LNCaP clone FGC (cell line): ENCODE data around the gene ANO2.

ENCODE experiments used
- DNase-seq: peaks from one replicate; pipeline ENCODE4 v3.0.0-alpha.2; 2011; ENCODE audit warnings: low read depth
- H3K4me3 ChIP-seq: 2 replicates; pipeline ENCODE4 v1.5.1; 2011; ENCODE audit warnings: mild to moderate bottlenecking, low read depth, low read length, control low read depth
- CTCF ChIP-seq: IDR thresholded peaks from 2 replicates; pipeline ENCODE4 v1.5.1; 2012; ENCODE audit warnings: mild to moderate bottlenecking; ENCODE audit not compliant: control insufficient read depth, insufficient read depth; ENCODE audit errors: extremely low read depth

The ANO2 gene

GRCh38 chr12:5921027-5921909, 23.8 kb downstream of the ANO2 start:
- TF ChIP-seq CTCF = no peak
- H3K4me3 ChIP-seq = no peak overlapping the region
- DNase-seq = no peak

- no peak for TF ChIP-seq CTCF
- H3K4me3 ChIP-seq = no peak overlapping the region
- DNase-seq = no peak
Observed at GRCh38 chr12:5916785-5917290, 28.2 kb downstream of the ANO2 start.

- DNase-seq = no peak
- TF ChIP-seq CTCF = no peak
- H3K4me3 ChIP-seq = no peak overlapping the region
Observed at GRCh38 chr12:5915511-5915910, 29.5 kb downstream of the ANO2 start.

- TF ChIP-seq CTCF = no peak
- no peak for DNase-seq
- H3K4me3 ChIP-seq = no peak overlapping the region
Observed at GRCh38 chr12:5914387-5915149, 30.5 kb downstream of the ANO2 start.

- no peak for DNase-seq
- H3K4me3 ChIP-seq = no peak overlapping the region
- no peak for TF ChIP-seq CTCF
Observed at GRCh38 chr12:5913387-5913786, 31.7 kb downstream of the ANO2 start.

GRCh38 chr12:5912437-5913334, 32.4 kb downstream of the ANO2 start:
- no peak for DNase-seq
- 0 out of 2 replicates have a peak, but pooled peaks have one; percentile 25 for TF ChIP-seq CTCF
- no peak overlapping the region for H3K4me3 ChIP-seq
